Fibroblast of peridontal ligament (primary cell): Measurements from ENCODE around the gene LMF2.

ENCODE experiments used
- DNase-seq: peaks from one replicate; pipeline ENCODE4 v3.0.0-alpha.2; 2010; ENCODE audit errors: extremely low read depth

The LMF2 gene

GRCh38 chr22:50504369-50505211, 2.9 kb downstream of the LMF2 start:
- no peak for DNase-seq

- DNase-seq: no peak
These were observed 3.9 kb downstream of the LMF2 start for GRCh38 chr22:50503475-50504145.

GRCh38 chr22:50502628-50503474, 4.7 kb downstream of the LMF2 start:
- no peak for DNase-seq

- no peak for DNase-seq
These were observed 5.4 kb downstream of the LMF2 start for GRCh38 chr22:50502096-50502495.

GRCh38 chr22:50500452-50500851, 7.0 kb downstream of the LMF2 start:
- no peak for DNase-seq

- DNase-seq: peak; percentile 55
These were observed 9.1 kb downstream of the LMF2 start for GRCh38 chr22:50498322-50498890.

- no peak for DNase-seq
These were observed 10.4 kb downstream of the LMF2 start for GRCh38 chr22:50497093-50497492.

- DNase-seq: no peak
These were observed 16.8 kb downstream of the LMF2 start for GRCh38 chr22:50490531-50491308.

GRCh38 chr22:50489363-50490243, 17.9 kb downstream of the LMF2 start:
- DNase-seq: no peak

- DNase-seq: no peak
These were observed 18.6 kb downstream of the LMF2 start for GRCh38 chr22:50488886-50489285.

- no peak for DNase-seq
These were observed 19.4 kb downstream of the LMF2 start for GRCh38 chr22:50488006-50488677.

- DNase-seq: no peak
These were observed 20.1 kb downstream of the LMF2 start for GRCh38 chr22:50487290-50488005.

- DNase-seq: no peak
These were observed 20.8 kb downstream of the LMF2 start, which contains the start of gene MIOX for GRCh38 chr22:50486561-50487289. MIOX (plus strand) TSS chr22:50486859; CDS start chr22:50486898, 39 bp downstream.

- DNase-seq: no peak
These were observed 22.0 kb downstream of the LMF2 start for GRCh38 chr22:50485221-50486131.

- DNase-seq: no peak
These were observed 23.3 kb downstream of the LMF2 start for GRCh38 chr22:50483977-50484853.

- no peak for DNase-seq
These were observed 23.9 kb downstream of the LMF2 start for GRCh38 chr22:50483556-50483955.
